GM12865 (cell line): ENCODE results near the gene PDSS1.

Source experiments
- DNase-seq: peaks from one replicate; pipeline ENCODE4 v3.0.0; 2010; ENCODE audit warnings: low read depth
- H3K4me3 ChIP-seq: 2 replicates; pipeline ENCODE4 v1.5.1; 2011; ENCODE audit warnings: mild to moderate bottlenecking, low read depth, low read length, control low read depth
- CTCF ChIP-seq: IDR thresholded peaks from 2 replicates; pipeline ENCODE4 v1.5.1; 2011; ENCODE audit warnings: low read length, control low read depth, low read depth, inconsistent platforms; ENCODE audit not compliant: insufficient read depth; ENCODE audit errors: missing control alignments

PDSS1 gene

GRCh38 chr10:26699631-26700030 lies 2.1 kb downstream of the PDSS1 start:
- no peak for DNase-seq
- H3K4me3 ChIP-seq, result no peak overlapping the region
- no peak for TF ChIP-seq CTCF

GRCh38 chr10:26700884-26701630 lies 3.6 kb downstream of the PDSS1 start:
- DNase-seq, result no peak
- no peak overlapping the region for H3K4me3 ChIP-seq
- TF ChIP-seq CTCF, result no peak

- no peak for DNase-seq
- no peak overlapping the region for H3K4me3 ChIP-seq
- no peak for TF ChIP-seq CTCF
These were observed 5.6 kb downstream of the PDSS1 start for GRCh38 chr10:26703096-26703495.

- no peak for TF ChIP-seq CTCF
- H3K4me3 ChIP-seq, result no peak overlapping the region
- no peak for DNase-seq
These were observed 6.5 kb downstream of the PDSS1 start for GRCh38 chr10:26703974-26704373.

GRCh38 chr10:26706206-26706605 lies 8.7 kb downstream of the PDSS1 start:
- no peak overlapping the region for H3K4me3 ChIP-seq
- TF ChIP-seq CTCF, result no peak

GRCh38 chr10:26706936-26707335 lies 9.4 kb downstream of the PDSS1 start:
- DNase-seq, result no peak
- no peak for TF ChIP-seq CTCF
- no peak overlapping the region for H3K4me3 ChIP-seq

More at GRCh38 chr10:26706206-26706605, 8.7 kb downstream of the PDSS1 start:
- no peak for DNase-seq

- no peak for DNase-seq
- no peak overlapping the region for H3K4me3 ChIP-seq
- no peak for TF ChIP-seq CTCF
These were observed 13.8 kb downstream of the PDSS1 start for GRCh38 chr10:26711324-26711723.
